Gastroesophageal sphincter (tissue), 3 donors: ENCODE measurements around the gene ONECUT2.

Source experiments
- EP300 ChIP-seq: sonication (generic); formaldehyde crosslinking; IDR thresholded peaks from one replicate; pipeline ENCODE4 v1.6.1; 2017; ENCODE audit warnings: antibody characterized with exemption, mild to moderate bottlenecking
- POLR2A ChIP-seq, 2 donors: fragments of 450-650 bp; IDR thresholded peaks; one replicate each; pipeline ENCODE4 v1.6.1; 2017; ENCODE audit warnings: antibody characterized with exemption in 2 of 2, mild to moderate bottlenecking in 2 of 2, moderate library complexity in 1 of 2
- TF ChIP-seq, protein P1 (sequence below), 4 experiments: fragments of 200-600 bp in 2 of 4; fragments of 450-650 bp in 2 of 4; sonication (generic) in 1 of 4; IDR thresholded peaks; one replicate each; pipeline ENCODE4 v1.5.1; 2017 to 2019; ENCODE audit warnings: antibody characterized with exemption in 4 of 4, mild to moderate bottlenecking in 2 of 4, moderate library complexity in 2 of 4

DNA sequence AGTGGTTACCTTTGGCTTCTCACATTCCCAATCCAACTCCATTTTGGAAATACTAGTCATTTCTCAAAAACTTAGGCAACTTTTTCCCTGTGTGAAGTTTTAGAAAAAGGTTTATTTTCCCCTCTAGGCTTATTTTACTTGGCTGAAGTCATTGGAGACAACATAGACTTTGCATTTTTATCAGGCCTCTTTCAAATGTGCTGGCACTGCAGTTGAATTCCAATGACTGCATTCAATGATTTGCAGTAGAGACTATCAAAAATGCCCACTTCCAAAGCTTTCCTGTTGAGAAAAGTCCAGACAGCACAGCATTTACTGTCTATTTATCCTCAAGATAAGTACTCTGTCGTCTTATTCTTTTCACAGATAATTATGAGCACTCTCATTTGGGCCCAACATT lies 70.1 kb downstream of the ONECUT2 start:
- TF ChIP-seq, protein P1, sequence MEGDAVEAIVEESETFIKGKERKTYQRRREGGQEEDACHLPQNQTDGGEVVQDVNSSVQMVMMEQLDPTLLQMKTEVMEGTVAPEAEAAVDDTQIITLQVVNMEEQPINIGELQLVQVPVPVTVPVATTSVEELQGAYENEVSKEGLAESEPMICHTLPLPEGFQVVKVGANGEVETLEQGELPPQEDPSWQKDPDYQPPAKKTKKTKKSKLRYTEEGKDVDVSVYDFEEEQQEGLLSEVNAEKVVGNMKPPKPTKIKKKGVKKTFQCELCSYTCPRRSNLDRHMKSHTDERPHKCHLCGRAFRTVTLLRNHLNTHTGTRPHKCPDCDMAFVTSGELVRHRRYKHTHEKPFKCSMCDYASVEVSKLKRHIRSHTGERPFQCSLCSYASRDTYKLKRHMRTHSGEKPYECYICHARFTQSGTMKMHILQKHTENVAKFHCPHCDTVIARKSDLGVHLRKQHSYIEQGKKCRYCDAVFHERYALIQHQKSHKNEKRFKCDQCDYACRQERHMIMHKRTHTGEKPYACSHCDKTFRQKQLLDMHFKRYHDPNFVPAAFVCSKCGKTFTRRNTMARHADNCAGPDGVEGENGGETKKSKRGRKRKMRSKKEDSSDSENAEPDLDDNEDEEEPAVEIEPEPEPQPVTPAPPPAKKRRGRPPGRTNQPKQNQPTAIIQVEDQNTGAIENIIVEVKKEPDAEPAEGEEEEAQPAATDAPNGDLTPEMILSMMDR (IDR thresholded peaks at IDR 0.05): no peak
- no peak for TF ChIP-seq POLR2A (IDR thresholded peaks at IDR 0.05)
- no peak for TF ChIP-seq EP300
